ENCODE measurements around the gene ANO4.
"Not testable (repeated sequence)": the region's sequence is repeated elsewhere in the genome, so short reads cannot be mapped to it uniquely, and the experiment has no call there.

The ANO4 gene

GRCh38 chr12:100875156-100875555 lies 80.6 kb downstream of the ANO4 start:
- DNase-seq (ENCODE audit: low read depth), result no peak

- no peak for DNase-seq (ENCODE audit: low read depth)
These were observed 81.2 kb downstream of the ANO4 start for GRCh38 chr12:100875771-100876170.

- no peak for DNase-seq (ENCODE audit: low read depth)
These were observed 83.2 kb downstream of the ANO4 start for GRCh38 chr12:100877776-100878175.

GRCh38 chr12:100895192-100895591 lies 100.6 kb downstream of the ANO4 start:
- no peak for DNase-seq (ENCODE audit: low read depth)

GRCh38 chr12:100896192-100896591 lies 101.6 kb downstream of the ANO4 start:
- no peak for DNase-seq (ENCODE audit: low read depth)

GRCh38 chr12:100897240-100897639 lies 102.7 kb downstream of the ANO4 start:
- DNase-seq (ENCODE audit: low read depth), result no peak

- no peak for DNase-seq (ENCODE audit: low read depth)
These were observed 104.7 kb downstream of the ANO4 start for GRCh38 chr12:100899301-100899700.

GRCh38 chr12:100900808-100901207 lies 106.2 kb downstream of the ANO4 start:
- DNase-seq (ENCODE audit: low read depth), result no peak

GRCh38 chr12:100901266-100901665 lies 106.7 kb downstream of the ANO4 start:
- no peak for DNase-seq (ENCODE audit: low read depth)

- DNase-seq (ENCODE audit: low read depth), result no peak
These were observed 109.7 kb downstream of the ANO4 start for GRCh38 chr12:100904270-100904669.

GRCh38 chr12:100908501-100908900 lies 113.9 kb downstream of the ANO4 start:
- no peak for DNase-seq (ENCODE audit: low read depth)

- no peak for DNase-seq (ENCODE audit: low read depth)
These were observed 119.5 kb downstream of the ANO4 start for GRCh38 chr12:100913872-100914592.

- no peak for DNase-seq (ENCODE audit: low read depth)
These were observed 124.5 kb downstream of the ANO4 start for GRCh38 chr12:100919116-100919515.

- DNase-seq (ENCODE audit: low read depth), result no peak
These were observed 125.9 kb downstream of the ANO4 start for GRCh38 chr12:100920493-100920892.

GRCh38 chr12:100926669-100927248 lies 132.2 kb downstream of the ANO4 start:
- no peak for DNase-seq (ENCODE audit: low read depth)

- DNase-seq (ENCODE audit: low read depth), result no peak
These were observed 133.2 kb downstream of the ANO4 start for GRCh38 chr12:100927826-100928225.

GRCh38 chr12:100932571-100932970 lies 138.0 kb downstream of the ANO4 start:
- no peak for DNase-seq (ENCODE audit: low read depth)

- DNase-seq (ENCODE audit: low read depth), result not testable (repeated sequence)
These were observed 139.0 kb downstream of the ANO4 start for GRCh38 chr12:100933531-100933930.

GRCh38 chr12:100935929-100936328 lies 141.4 kb downstream of the ANO4 start:
- no peak for DNase-seq (ENCODE audit: low read depth)

- no peak for DNase-seq (ENCODE audit: low read depth)
These were observed 142.1 kb downstream of the ANO4 start for GRCh38 chr12:100936661-100937060.

- no peak for DNase-seq (ENCODE audit: low read depth)
These were observed 145.9 kb downstream of the ANO4 start for GRCh38 chr12:100940503-100940902.

- no peak for DNase-seq (ENCODE audit: low read depth)
These were observed 148.6 kb downstream of the ANO4 start for GRCh38 chr12:100942984-100943749.

GRCh38 chr12:100951756-100952155 lies 157.2 kb downstream of the ANO4 start:
- no peak for DNase-seq (ENCODE audit: low read depth)

Data from activated T-helper 1 cell treated with Interleukin-2 at 50 U/mL for 16 hours (primary cell).